ENCODE measurements around the gene SMARCA2.

Gene SMARCA2

GRCh38 chr9:2109069-2109650, 94.0 kb downstream of the SMARCA2 start:
- Histone ChIP-seq H3K9me3 (ENCODE audit: insufficient read depth, low read depth, low read length) (no peaks in the 10 kb centered on the region), H3K27me3 (ENCODE audit: insufficient read depth, low read length, poor library complexity, severe bottlenecking) (no peaks in the 10 kb centered on the region), H3K9ac (ENCODE audit: low read depth, low read length, poor library complexity, severe bottlenecking) (no peak overlapping the region), H3K79me2 (ENCODE audit: insufficient read depth, low read length) (no peaks in the 10 kb centered on the region), H3F3A (ENCODE audit: low read depth) (no peaks in the 10 kb centered on the region), H3K4me1 (ENCODE audit: insufficient read depth, low read length, poor library complexity, severe bottlenecking) (no peaks in the 10 kb centered on the region), H3K4me3 (ENCODE audit: low read length, poor library complexity, severe bottlenecking) (no peak overlapping the region), H3K36me3 (ENCODE audit: insufficient read depth, low read length) (peaks cover 72% of the 10 kb centered on the region; the same call in 1 of the 2 replicates), H3K4me2 (ENCODE audit: low read depth, low read length, poor library complexity, severe bottlenecking) (no peak overlapping the region), H4K20me1 (ENCODE audit: insufficient read depth, low read length, poor library complexity, severe bottlenecking) (no peaks in the 10 kb centered on the region), H2AFZ (ENCODE audit: low read length) (no peak overlapping the region), H3K9me2 (replicated peaks; ENCODE audit: low read depth, low read length) (no peaks in the 10 kb centered on the region)
- TF ChIP-seq EZH2phosphoT487 (IDR thresholded peaks at IDR 0.05; ENCODE audit: borderline replicate concordance) (no peak), CTCF (conservative IDR thresholded peaks at IDR 0.05; ENCODE audit: low read length) (no peak)

GRCh38 chr9:2110036-2110435, 94.9 kb downstream of the SMARCA2 start:
- H3K9me2 ChIP-seq (replicated peaks; ENCODE audit: low read depth, low read length) = no peaks in the 10 kb centered on the region
- H3F3A ChIP-seq (ENCODE audit: low read depth) = no peaks in the 10 kb centered on the region
- no peak overlapping the region for H3K4me3 ChIP-seq (ENCODE audit: low read length, poor library complexity, severe bottlenecking)
- no peak overlapping the region for H2AFZ ChIP-seq (ENCODE audit: low read length)
- no peaks in the 10 kb centered on the region for H3K4me1 ChIP-seq (ENCODE audit: insufficient read depth, low read length, poor library complexity, severe bottlenecking)
- TF ChIP-seq EZH2phosphoT487 (IDR thresholded peaks at IDR 0.05; ENCODE audit: borderline replicate concordance) = no peak
- TF ChIP-seq CTCF (conservative IDR thresholded peaks at IDR 0.05; ENCODE audit: low read length) = no peak
- H4K20me1 ChIP-seq (ENCODE audit: insufficient read depth, low read length, poor library complexity, severe bottlenecking) = no peaks in the 10 kb centered on the region
- H3K4me2 ChIP-seq (ENCODE audit: low read depth, low read length, poor library complexity, severe bottlenecking) = no peak overlapping the region
- H3K27me3 ChIP-seq (ENCODE audit: insufficient read depth, low read length, poor library complexity, severe bottlenecking) = no peaks in the 10 kb centered on the region
- H3K9me3 ChIP-seq (ENCODE audit: insufficient read depth, low read depth, low read length) = no peaks in the 10 kb centered on the region
- H3K9ac ChIP-seq (ENCODE audit: low read depth, low read length, poor library complexity, severe bottlenecking) = no peak overlapping the region
- peaks cover 70% of the 10 kb centered on the region; the same call in 1 of the 2 replicates for H3K36me3 ChIP-seq (ENCODE audit: insufficient read depth, low read length)
- H3K79me2 ChIP-seq (ENCODE audit: insufficient read depth, low read length) = no peaks in the 10 kb centered on the region

GRCh38 chr9:2116073-2116472, 100.9 kb downstream of the SMARCA2 start:
- Histone ChIP-seq H3K36me3 (ENCODE audit: insufficient read depth, low read length) (peaks cover 79% of the 10 kb centered on the region), H3K4me3 (ENCODE audit: low read length, poor library complexity, severe bottlenecking) (no peak overlapping the region), H4K20me1 (ENCODE audit: insufficient read depth, low read length, poor library complexity, severe bottlenecking) (no peaks in the 10 kb centered on the region), H3K79me2 (ENCODE audit: insufficient read depth, low read length) (no peaks in the 10 kb centered on the region), H3F3A (ENCODE audit: low read depth) (no peaks in the 10 kb centered on the region), H3K9me3 (ENCODE audit: insufficient read depth, low read depth, low read length) (no peaks in the 10 kb centered on the region), H3K9ac (ENCODE audit: low read depth, low read length, poor library complexity, severe bottlenecking) (no peak overlapping the region), H3K4me1 (ENCODE audit: insufficient read depth, low read length, poor library complexity, severe bottlenecking) (no peaks in the 10 kb centered on the region), H3K27me3 (ENCODE audit: insufficient read depth, low read length, poor library complexity, severe bottlenecking) (no peaks in the 10 kb centered on the region), H2AFZ (ENCODE audit: low read length) (no peak overlapping the region), H3K9me2 (replicated peaks; ENCODE audit: low read depth, low read length) (no peaks in the 10 kb centered on the region), H3K4me2 (ENCODE audit: low read depth, low read length, poor library complexity, severe bottlenecking) (no peak overlapping the region)
- TF ChIP-seq EZH2phosphoT487 (IDR thresholded peaks at IDR 0.05; ENCODE audit: borderline replicate concordance) (no peak), CTCF (conservative IDR thresholded peaks at IDR 0.05; ENCODE audit: low read length) (peak; percentile 68)
